ENCODE data around the gene MOV10L1. TPM values are rescaled to one million over a fixed set of nuclear protein-coding genes. Genes with fewer than 3 reads are reported as not detected.
A peak's percentile ranks its signal among the peaks of the same experiment; 100 is the strongest.

MOV10L1 gene
- total and polyA plus RNA-seq, 9 of the 15 experiments (the other 6 are each of a cell fraction or from before 2014, with no cell fraction given), result 0.06 to 0.43 (median 0.15) TPM

DNA sequence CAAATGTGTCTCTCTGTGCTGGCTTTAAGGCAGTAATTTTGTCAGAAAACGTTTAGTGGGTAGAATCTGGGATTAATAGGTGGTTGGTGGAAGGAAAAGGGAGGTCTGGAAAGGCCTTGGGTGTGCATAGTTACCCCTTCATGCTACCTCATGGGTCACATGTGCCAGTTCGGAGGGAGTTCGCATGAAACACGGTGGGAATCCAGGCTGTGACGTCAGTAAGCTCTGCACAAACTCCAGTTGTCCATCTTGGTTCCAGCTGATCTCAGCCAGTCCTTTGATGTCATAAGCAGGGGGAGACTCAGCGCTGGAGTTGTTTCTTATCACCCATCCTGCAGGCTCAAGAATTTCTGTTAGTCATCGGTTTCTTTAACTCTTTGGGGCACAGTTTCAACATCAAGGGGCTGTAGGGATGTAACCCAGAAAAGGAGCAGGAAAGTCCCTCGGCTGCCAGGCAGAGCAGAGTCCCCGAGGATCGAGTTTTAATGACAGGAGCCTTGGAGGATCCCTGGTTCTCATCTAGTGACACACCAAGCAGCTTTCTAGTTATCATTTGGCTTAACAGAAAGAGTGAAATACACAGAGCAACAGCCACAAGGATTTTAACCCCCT, 28.9 kb downstream of the MOV10L1 start (continued):
- TF ChIP-seq MYC (IDR thresholded peaks at IDR 0.05; ENCODE audit: low read depth, low read length), result no peak
- no peak for TF ChIP-seq MYC (CRISPR knock-in tag; IDR thresholded peaks at IDR 0.05; ENCODE audit: borderline replicate concordance, low read depth)
- TF ChIP-seq PHB (CRISPR knock-in tag; IDR thresholded peaks at IDR 0.05), result no peak
- TF ChIP-seq IRF2 (CRISPR knock-in tag; IDR thresholded peaks at IDR 0.05), result no peak
- TF ChIP-seq ZNF589 (CRISPR knock-in tag; IDR thresholded peaks at IDR 0.05; ENCODE audit: low read depth), result 0 out of 2 replicates have a peak, but pooled peaks have one; percentile 59
- TF ChIP-seq ESRRA (IDR thresholded peaks at IDR 0.05; ENCODE audit: borderline replicate concordance, low read depth), result peak; percentile 37; the same call in 1 of the 2 replicates
- peak; percentile 55; the same call in 1 of the 2 replicates for TF ChIP-seq MBD2 (IDR thresholded peaks at IDR 0.05; ENCODE audit: borderline replicate concordance, low read depth)
- TF ChIP-seq, protein P1, sequence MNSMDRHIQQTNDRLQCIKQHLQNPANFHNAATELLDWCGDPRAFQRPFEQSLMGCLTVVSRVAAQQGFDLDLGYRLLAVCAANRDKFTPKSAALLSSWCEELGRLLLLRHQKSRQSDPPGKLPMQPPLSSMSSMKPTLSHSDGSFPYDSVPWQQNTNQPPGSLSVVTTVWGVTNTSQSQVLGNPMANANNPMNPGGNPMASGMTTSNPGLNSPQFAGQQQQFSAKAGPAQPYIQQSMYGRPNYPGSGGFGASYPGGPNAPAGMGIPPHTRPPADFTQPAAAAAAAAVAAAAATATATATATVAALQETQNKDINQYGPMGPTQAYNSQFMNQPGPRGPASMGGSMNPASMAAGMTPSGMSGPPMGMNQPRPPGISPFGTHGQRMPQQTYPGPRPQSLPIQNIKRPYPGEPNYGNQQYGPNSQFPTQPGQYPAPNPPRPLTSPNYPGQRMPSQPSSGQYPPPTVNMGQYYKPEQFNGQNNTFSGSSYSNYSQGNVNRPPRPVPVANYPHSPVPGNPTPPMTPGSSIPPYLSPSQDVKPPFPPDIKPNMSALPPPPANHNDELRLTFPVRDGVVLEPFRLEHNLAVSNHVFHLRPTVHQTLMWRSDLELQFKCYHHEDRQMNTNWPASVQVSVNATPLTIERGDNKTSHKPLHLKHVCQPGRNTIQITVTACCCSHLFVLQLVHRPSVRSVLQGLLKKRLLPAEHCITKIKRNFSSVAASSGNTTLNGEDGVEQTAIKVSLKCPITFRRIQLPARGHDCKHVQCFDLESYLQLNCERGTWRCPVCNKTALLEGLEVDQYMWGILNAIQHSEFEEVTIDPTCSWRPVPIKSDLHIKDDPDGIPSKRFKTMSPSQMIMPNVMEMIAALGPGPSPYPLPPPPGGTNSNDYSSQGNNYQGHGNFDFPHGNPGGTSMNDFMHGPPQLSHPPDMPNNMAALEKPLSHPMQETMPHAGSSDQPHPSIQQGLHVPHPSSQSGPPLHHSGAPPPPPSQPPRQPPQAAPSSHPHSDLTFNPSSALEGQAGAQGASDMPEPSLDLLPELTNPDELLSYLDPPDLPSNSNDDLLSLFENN (IDR thresholded peaks at IDR 0.05; ENCODE audit: low read depth in 2 of 2, low read length in 2 of 2), result peak in 1 of 2 experiments; percentile 76; a peak in 1 of 4 replicates
- TF ChIP-seq, protein P2, sequence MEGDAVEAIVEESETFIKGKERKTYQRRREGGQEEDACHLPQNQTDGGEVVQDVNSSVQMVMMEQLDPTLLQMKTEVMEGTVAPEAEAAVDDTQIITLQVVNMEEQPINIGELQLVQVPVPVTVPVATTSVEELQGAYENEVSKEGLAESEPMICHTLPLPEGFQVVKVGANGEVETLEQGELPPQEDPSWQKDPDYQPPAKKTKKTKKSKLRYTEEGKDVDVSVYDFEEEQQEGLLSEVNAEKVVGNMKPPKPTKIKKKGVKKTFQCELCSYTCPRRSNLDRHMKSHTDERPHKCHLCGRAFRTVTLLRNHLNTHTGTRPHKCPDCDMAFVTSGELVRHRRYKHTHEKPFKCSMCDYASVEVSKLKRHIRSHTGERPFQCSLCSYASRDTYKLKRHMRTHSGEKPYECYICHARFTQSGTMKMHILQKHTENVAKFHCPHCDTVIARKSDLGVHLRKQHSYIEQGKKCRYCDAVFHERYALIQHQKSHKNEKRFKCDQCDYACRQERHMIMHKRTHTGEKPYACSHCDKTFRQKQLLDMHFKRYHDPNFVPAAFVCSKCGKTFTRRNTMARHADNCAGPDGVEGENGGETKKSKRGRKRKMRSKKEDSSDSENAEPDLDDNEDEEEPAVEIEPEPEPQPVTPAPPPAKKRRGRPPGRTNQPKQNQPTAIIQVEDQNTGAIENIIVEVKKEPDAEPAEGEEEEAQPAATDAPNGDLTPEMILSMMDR (IDR thresholded peaks at IDR 0.05 in 2 of 3, conservative IDR thresholded peaks at IDR 0.05 in 1 of 3; ENCODE audit: insufficient read depth in 2 of 3, low read depth in 1 of 3, low read length in 3 of 3), result no peak
- TF ChIP-seq MAFK (IDR thresholded peaks at IDR 0.05; ENCODE audit: low read length), result peak; percentile 59; the same call in 1 of the 2 replicates
- TF ChIP-seq CCNT2 (IDR thresholded peaks at IDR 0.05; ENCODE audit: borderline replicate concordance, extremely low read depth, insufficient read length, low read depth, low read length), result peak; percentile 82
- TF ChIP-seq PHF8 (IDR thresholded peaks at IDR 0.05; ENCODE audit: borderline replicate concordance, low read length), result peak; percentile 36; the same call in 1 of the 2 replicates
- TF ChIP-seq PYGO2 (tag; IDR thresholded peaks at IDR 0.05), result no peak
- TF ChIP-seq SREBF2 (CRISPR knock-in tag; IDR thresholded peaks at IDR 0.05), result no peak
- TF ChIP-seq, protein P3, sequence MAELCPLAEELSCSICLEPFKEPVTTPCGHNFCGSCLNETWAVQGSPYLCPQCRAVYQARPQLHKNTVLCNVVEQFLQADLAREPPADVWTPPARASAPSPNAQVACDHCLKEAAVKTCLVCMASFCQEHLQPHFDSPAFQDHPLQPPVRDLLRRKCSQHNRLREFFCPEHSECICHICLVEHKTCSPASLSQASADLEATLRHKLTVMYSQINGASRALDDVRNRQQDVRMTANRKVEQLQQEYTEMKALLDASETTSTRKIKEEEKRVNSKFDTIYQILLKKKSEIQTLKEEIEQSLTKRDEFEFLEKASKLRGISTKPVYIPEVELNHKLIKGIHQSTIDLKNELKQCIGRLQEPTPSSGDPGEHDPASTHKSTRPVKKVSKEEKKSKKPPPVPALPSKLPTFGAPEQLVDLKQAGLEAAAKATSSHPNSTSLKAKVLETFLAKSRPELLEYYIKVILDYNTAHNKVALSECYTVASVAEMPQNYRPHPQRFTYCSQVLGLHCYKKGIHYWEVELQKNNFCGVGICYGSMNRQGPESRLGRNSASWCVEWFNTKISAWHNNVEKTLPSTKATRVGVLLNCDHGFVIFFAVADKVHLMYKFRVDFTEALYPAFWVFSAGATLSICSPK (IDR thresholded peaks at IDR 0.05; ENCODE audit: borderline replicate concordance), result no peak
- TF ChIP-seq ELF2 (CRISPR knock-in tag; IDR thresholded peaks at IDR 0.05), result no peak
- peak; percentile 91 for TF ChIP-seq SMARCC2 (IDR thresholded peaks at IDR 0.05; ENCODE audit: low read depth)
- no peak for TF ChIP-seq ZNF174 (CRISPR knock-in tag; IDR thresholded peaks at IDR 0.05)
- TF ChIP-seq, protein P4, sequence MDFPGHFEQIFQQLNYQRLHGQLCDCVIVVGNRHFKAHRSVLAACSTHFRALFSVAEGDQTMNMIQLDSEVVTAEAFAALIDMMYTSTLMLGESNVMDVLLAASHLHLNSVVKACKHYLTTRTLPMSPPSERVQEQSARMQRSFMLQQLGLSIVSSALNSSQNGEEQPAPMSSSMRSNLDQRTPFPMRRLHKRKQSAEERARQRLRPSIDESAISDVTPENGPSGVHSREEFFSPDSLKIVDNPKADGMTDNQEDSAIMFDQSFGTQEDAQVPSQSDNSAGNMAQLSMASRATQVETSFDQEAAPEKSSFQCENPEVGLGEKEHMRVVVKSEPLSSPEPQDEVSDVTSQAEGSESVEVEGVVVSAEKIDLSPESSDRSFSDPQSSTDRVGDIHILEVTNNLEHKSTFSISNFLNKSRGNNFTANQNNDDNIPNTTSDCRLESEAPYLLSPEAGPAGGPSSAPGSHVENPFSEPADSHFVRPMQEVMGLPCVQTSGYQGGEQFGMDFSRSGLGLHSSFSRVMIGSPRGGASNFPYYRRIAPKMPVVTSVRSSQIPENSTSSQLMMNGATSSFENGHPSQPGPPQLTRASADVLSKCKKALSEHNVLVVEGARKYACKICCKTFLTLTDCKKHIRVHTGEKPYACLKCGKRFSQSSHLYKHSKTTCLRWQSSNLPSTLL (IDR thresholded peaks at IDR 0.05), result no peak

Measured in K562 (cell line).